ENCODE measurements around the gene MINK1. TPM values are rescaled to one million over a fixed set of nuclear protein-coding genes. Genes with fewer than 3 reads are reported as not detected.

MINK1 gene
- polyA plus RNA-seq, 3 donors, result 51.6 to 60.6 (median 52.2) TPM

GRCh38 chr17:4944163-4944553 is 111.0 kb downstream of the MINK1 start:
- DNase-seq (ENCODE audit: low read depth in 3 of 3, low spot score in 2 of 3), result no peak

- no peak for DNase-seq (ENCODE audit: low read depth in 3 of 3, low spot score in 2 of 3)
Observed at GRCh38 chr17:4944554-4945175, 111.5 kb downstream of the MINK1 start.

- DNase-seq (ENCODE audit: low read depth in 3 of 3, low spot score in 2 of 3), result no peak
Observed at GRCh38 chr17:4945176-4945943, 112.2 kb downstream of the MINK1 start.

- DNase-seq (ENCODE audit: low read depth in 3 of 3, low spot score in 2 of 3), result no peak
Observed at GRCh38 chr17:4945944-4946280, 112.8 kb downstream of the MINK1 start.

GRCh38 chr17:4946312-4946976 is 113.3 kb downstream of the MINK1 start:
- no peak for DNase-seq (ENCODE audit: low read depth in 3 of 3, low spot score in 2 of 3)

- no peak for DNase-seq (ENCODE audit: low read depth in 3 of 3, low spot score in 2 of 3)
Observed at GRCh38 chr17:4947010-4947410, 113.9 kb downstream of the MINK1 start.

Other genes with a start within 250 kb of the MINK1 start
- gene SMTNL2, start 248.8 kb upstream of the MINK1 start, polyA plus RNA-seq (ENCODE audit: insufficient read length in 3 of 3), result 10 to 100 TPM; 48.1 to 55.6 (median 52.2) TPM
- under 1 TPM; 0.37 to 0.43 (median 0.37) TPM for gene ALOX15, start 191.7 kb upstream of the MINK1 start, polyA plus RNA-seq (ENCODE audit: insufficient read length in 3 of 3)
- 10 to 100 TPM; 34.8 to 39.2 (median 38.9) TPM for gene PELP1, start 129.2 kb upstream of the MINK1 start, polyA plus RNA-seq (ENCODE audit: insufficient read length in 3 of 3)
- 10 to 100 TPM; 26.7 to 27.9 (median 26.7) TPM for gene ARRB2, start 122.7 kb upstream of the MINK1 start, polyA plus RNA-seq (ENCODE audit: insufficient read length in 3 of 3)
- 10 to 100 TPM; 26.0 to 28.7 (median 28.0) TPM for gene MED11, start 101.9 kb upstream of the MINK1 start, polyA plus RNA-seq (ENCODE audit: insufficient read length in 3 of 3)
- under 1 TPM; 0.42 to 0.54 (median 0.47) TPM for gene ZMYND15, start 93.5 kb upstream of the MINK1 start, polyA plus RNA-seq (ENCODE audit: insufficient read length in 3 of 3)
- 10 to 100 TPM; 11.0 to 13.8 (median 11.5) TPM for gene CXCL16, start 93.4 kb upstream of the MINK1 start, polyA plus RNA-seq (ENCODE audit: insufficient read length in 3 of 3)
- 1 to 10 TPM in 2 of 3 donors, under 1 TPM in 1; 0.69 to 1.5 (median 1.4) TPM for gene TM4SF5, start 61.5 kb upstream of the MINK1 start, polyA plus RNA-seq (ENCODE audit: insufficient read length in 3 of 3)
- under 1 TPM; 0.33 to 0.61 (median 0.39) TPM for gene VMO1, start 47.0 kb upstream of the MINK1 start, polyA plus RNA-seq (ENCODE audit: insufficient read length in 3 of 3)
- 1 to 10 TPM; 3.8 to 5.4 (median 4.1) TPM for gene GLTPD2, start 44.4 kb upstream of the MINK1 start, polyA plus RNA-seq (ENCODE audit: insufficient read length in 3 of 3)
- gene PSMB6, start 37.2 kb upstream of the MINK1 start, polyA plus RNA-seq (ENCODE audit: insufficient read length in 3 of 3), result 100 to 1,000 TPM; 135 to 147 (median 142) TPM
- 10 to 100 TPM; 30.7 to 35.9 (median 31.9) TPM for gene PLD2, start 26.2 kb upstream of the MINK1 start, polyA plus RNA-seq (ENCODE audit: insufficient read length in 3 of 3)
- gene C17orf107, start 66.2 kb downstream of the MINK1 start, polyA plus RNA-seq (ENCODE audit: insufficient read length in 3 of 3), result 1 to 10 TPM; 1.2 to 1.4 (median 1.2) TPM
- gene CHRNE, start 69.8 kb downstream of the MINK1 start, polyA plus RNA-seq (ENCODE audit: insufficient read length in 3 of 3), result 1 to 10 TPM; 1.0 to 1.4 (median 1.1) TPM
- 1 to 10 TPM; 1.6 to 2.9 (median 2.4) TPM for gene GP1BA, start 98.9 kb downstream of the MINK1 start, polyA plus RNA-seq (ENCODE audit: insufficient read length in 3 of 3)
- 10 to 100 TPM; 66.8 to 79.5 (median 71.7) TPM for gene SLC25A11, start 106.7 kb downstream of the MINK1 start, polyA plus RNA-seq (ENCODE audit: insufficient read length in 3 of 3)
- gene RNF167, start 106.9 kb downstream of the MINK1 start, polyA plus RNA-seq (ENCODE audit: insufficient read length in 3 of 3), result 100 to 1,000 TPM; 136 to 139 (median 137) TPM
- 100 to 1,000 TPM; 296 to 397 (median 351) TPM for gene PFN1, start 115.2 kb downstream of the MINK1 start, polyA plus RNA-seq (ENCODE audit: insufficient read length in 3 of 3)
- 10 to 100 TPM; 16.0 to 22.9 (median 16.7) TPM for gene ENO3, start 117.8 kb downstream of the MINK1 start, polyA plus RNA-seq (ENCODE audit: insufficient read length in 3 of 3)
- 100 to 1,000 TPM; 103 to 107 (median 104) TPM for gene SPAG7, start 134.5 kb downstream of the MINK1 start, polyA plus RNA-seq (ENCODE audit: insufficient read length in 3 of 3)
- 10 to 100 TPM; 18.9 to 22.5 (median 22.3) TPM for gene CAMTA2, start 154.3 kb downstream of the MINK1 start, polyA plus RNA-seq (ENCODE audit: insufficient read length in 3 of 3)
- 1 to 10 TPM; 6.0 to 7.8 (median 6.6) TPM for gene INCA1, start 164.2 kb downstream of the MINK1 start, polyA plus RNA-seq (ENCODE audit: insufficient read length in 3 of 3)
- 10 to 100 TPM; 76.2 to 94.4 (median 92.0) TPM for gene KIF1C, start 164.6 kb downstream of the MINK1 start, polyA plus RNA-seq (ENCODE audit: insufficient read length in 3 of 3)
- under 1 TPM; 0.15 to 0.25 (median 0.19) TPM for gene SLC52A1, start 202.1 kb downstream of the MINK1 start, polyA plus RNA-seq (ENCODE audit: insufficient read length in 3 of 3)
- 10 to 100 TPM; 14.1 to 16.1 (median 15.2) TPM for gene ZFP3, start 245.1 kb downstream of the MINK1 start, polyA plus RNA-seq (ENCODE audit: insufficient read length in 3 of 3)

Data from right renal cortex interstitium (tissue), 3 donors.